NT2/D1 (cell line): Measurements from ENCODE around the gene CDH3.

ENCODE experiments used
- YY1 ChIP-seq: IDR thresholded peaks from 2 replicates; pipeline ENCODE4 v1.6.1; 2011; ENCODE audit not compliant: insufficient read length, insufficient read depth
- ZNF274 ChIP-seq: IDR thresholded peaks from 2 replicates; pipeline ENCODE4 v1.6.1; 2011; ENCODE audit warnings: mild to moderate bottlenecking, low read depth, low read length

GRCh38 chr16:68626557-68626956, 18.6 kb upstream of the CDH3 start:
- no peak for TF ChIP-seq YY1
- no peak for TF ChIP-seq ZNF274
